Lower leg skin (tissue), 4 donors: ENCODE results near the gene C9. TPM values are rescaled to one million over a fixed set of nuclear protein-coding genes. Genes with fewer than 3 reads are reported as not detected.
A peak's percentile ranks its signal among the peaks of the same experiment; 100 is the strongest.
"Not testable (repeated sequence)": the region's sequence is repeated elsewhere in the genome, so short reads cannot be mapped to it uniquely, and the experiment has no call there.

ENCODE experiments used
- DNase-seq, 2 donors: peaks; one replicate each; pipeline ENCODE4 v3.0.0-alpha.2; 2019; ENCODE audit warnings: low spot score in 2 of 2
- H3K4me3 ChIP-seq: fragments of 200-600 bp; sonication (generic); 2 replicates; pipeline ENCODE4 v1.5.1; 2017; ENCODE audit warnings: mild to moderate bottlenecking, low read depth; ENCODE audit not compliant: poor library complexity, severe bottlenecking
- POLR2A ChIP-seq, 2 donors: fragments of 450-650 bp; IDR thresholded peaks; one replicate each; pipeline ENCODE4 v1.6.1; 2016 to 2017; ENCODE audit warnings: antibody characterized with exemption in 2 of 2, mild to moderate bottlenecking in 1 of 2, moderate library complexity in 1 of 2
- WGBS, 2 donors: methylation state at CpG; one replicate each; pipeline ENCODE4 v1.1.5; 2018; 5-methylcytosine and 5-hydroxymethylcytosine counted together
- intact Hi-C: fragments of 100-400 bp; cut with DNase I; formaldehyde crosslinking; loops from one replicate; pipeline ENCODE4 v1.15.0; 2023; ENCODE audit warnings: low total_unique reads
- total RNA-seq, 4 donors: library from RNA; depleted of rRNA; stranded (reverse); fragments of >200 nt; gene quantifications; one replicate each; pipeline ENCODE4 v1.1.0, GENCODE V29; 2016
- TF ChIP-seq, protein P1 (sequence below), 3 donors: fragments of 450-650 bp; IDR thresholded peaks; one replicate each; pipeline ENCODE4 v1.5.1; 2016; ENCODE audit warnings: antibody characterized with exemption in 3 of 3, mild to moderate bottlenecking in 3 of 3, moderate library complexity in 2 of 3

C9 gene
- total RNA-seq, 4 donors from 2014 or later: not detected

DNA sequence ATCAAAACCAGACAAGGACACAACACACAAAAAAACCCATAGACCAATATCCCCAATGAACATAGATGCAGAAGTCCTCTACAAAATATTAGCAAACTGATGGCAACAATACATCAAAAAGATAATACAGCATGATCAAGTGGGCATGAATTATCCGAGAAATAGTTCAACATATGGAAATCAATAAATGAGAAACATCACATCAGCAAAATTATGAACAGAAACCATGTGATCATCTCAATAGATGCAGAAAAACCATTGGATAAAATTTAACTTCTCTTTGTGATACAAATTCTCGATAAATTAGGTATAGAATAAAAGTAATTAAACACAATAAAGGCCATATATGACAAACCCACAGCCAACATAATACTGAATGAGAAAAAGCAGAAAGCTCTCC is 69.6 kb downstream of the C9 start:
- no peak overlapping the region for H3K4me3 ChIP-seq
- DNase-seq: no peak
- intact Hi-C loops: no loop called here
- TF ChIP-seq, protein P1, sequence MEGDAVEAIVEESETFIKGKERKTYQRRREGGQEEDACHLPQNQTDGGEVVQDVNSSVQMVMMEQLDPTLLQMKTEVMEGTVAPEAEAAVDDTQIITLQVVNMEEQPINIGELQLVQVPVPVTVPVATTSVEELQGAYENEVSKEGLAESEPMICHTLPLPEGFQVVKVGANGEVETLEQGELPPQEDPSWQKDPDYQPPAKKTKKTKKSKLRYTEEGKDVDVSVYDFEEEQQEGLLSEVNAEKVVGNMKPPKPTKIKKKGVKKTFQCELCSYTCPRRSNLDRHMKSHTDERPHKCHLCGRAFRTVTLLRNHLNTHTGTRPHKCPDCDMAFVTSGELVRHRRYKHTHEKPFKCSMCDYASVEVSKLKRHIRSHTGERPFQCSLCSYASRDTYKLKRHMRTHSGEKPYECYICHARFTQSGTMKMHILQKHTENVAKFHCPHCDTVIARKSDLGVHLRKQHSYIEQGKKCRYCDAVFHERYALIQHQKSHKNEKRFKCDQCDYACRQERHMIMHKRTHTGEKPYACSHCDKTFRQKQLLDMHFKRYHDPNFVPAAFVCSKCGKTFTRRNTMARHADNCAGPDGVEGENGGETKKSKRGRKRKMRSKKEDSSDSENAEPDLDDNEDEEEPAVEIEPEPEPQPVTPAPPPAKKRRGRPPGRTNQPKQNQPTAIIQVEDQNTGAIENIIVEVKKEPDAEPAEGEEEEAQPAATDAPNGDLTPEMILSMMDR (IDR thresholded peaks at IDR 0.05): no peak
- no peak for TF ChIP-seq POLR2A (IDR thresholded peaks at IDR 0.05)
- 78 to 81% methylated on average over 2 of the region's 2 CpGs for WGBS, 2 donors

DNA sequence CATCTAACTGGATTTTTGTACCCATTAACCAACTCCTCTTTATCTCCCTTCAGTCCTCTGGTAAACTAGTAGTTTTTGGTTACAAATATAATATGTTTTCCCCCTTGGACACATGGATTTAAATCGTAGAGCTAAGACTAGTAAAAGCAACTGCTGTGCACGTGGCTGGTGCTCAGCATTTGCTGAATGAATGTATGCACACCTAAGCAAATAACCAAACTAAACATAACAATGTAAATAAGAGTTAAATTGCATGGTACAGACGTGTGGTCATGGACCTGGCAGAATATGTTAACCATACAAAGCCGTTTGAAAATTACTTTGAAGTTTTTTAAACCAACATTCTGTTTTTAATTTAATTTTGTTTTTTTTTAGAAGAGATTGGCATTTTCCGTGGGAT is 79.7 kb downstream of the C9 start:
- intact Hi-C loops: no loop called here
- WGBS, 2 donors: 58 to 59% methylated on average over 5 of the region's 5 CpGs
- no peak for DNase-seq
- no peak for TF ChIP-seq POLR2A (IDR thresholded peaks at IDR 0.05)
- TF ChIP-seq, protein P1 (IDR thresholded peaks at IDR 0.05): no peak
- H3K4me3 ChIP-seq: no peak overlapping the region

DNA sequence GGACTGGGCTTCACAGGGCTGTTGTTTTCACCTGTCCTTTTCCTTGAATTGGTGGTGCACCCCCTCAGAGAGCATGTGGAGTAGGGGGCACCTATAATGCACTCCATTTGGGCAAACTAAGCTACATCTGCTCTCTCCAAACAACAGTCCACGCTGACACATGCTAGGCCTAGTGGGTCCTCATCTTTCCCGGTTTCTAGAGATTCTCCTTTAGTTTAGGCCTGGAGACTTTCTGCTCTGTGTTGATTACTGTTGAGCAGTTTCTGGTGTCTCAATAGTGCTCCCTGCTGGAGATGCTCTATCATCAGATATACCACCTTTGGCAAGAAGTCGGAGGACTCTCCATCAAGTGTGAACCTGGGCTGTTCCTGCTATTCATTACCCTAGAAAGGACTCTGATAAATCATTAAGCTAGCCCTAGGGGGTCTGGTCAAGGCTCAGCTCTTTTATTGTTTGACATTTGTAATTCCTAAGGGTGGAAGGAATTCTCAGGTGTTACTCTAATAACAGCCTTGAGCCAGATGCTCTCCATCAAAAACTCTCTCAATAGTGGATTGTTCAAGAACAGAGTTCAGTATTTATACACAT is 81.0 kb downstream of the C9 start:
- intact Hi-C loops: no loop called here
- 23 to 28% methylated on average over 3 of the region's 3 CpGs for WGBS, 2 donors
- peak in 1 of 2 donors; percentile 45 for DNase-seq
- H3K4me3 ChIP-seq: no peak overlapping the region
- TF ChIP-seq POLR2A (IDR thresholded peaks at IDR 0.05): no peak
- TF ChIP-seq, protein P1 (IDR thresholded peaks at IDR 0.05): no peak

DNA sequence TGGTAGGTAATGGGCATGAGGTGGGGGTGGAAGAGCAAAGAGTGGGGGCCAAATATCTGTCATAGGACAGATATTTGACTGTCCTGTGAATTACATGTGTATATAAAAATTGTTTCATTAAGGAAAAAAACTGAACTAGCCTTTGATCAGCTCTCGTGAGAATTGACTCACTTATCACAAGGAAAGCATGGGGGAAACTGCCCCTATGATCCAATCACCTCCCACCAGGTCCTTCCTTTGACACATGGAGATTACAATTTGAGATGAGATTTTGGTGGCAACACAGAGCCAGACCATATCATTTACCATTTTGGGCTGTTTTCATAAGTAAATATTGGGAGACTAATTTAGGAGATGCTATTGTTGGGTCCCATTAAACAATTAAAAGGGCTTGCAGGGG is 81.7 kb downstream of the C9 start:
- intact Hi-C loops: no loop called here
- TF ChIP-seq POLR2A (IDR thresholded peaks at IDR 0.05): no peak
- TF ChIP-seq, protein P1 (IDR thresholded peaks at IDR 0.05): no peak
- DNase-seq: no peak
- H3K4me3 ChIP-seq: no peak overlapping the region
- 84 to 86% methylated on average over 1 of the region's 1 CpG for WGBS, 2 donors

DNA sequence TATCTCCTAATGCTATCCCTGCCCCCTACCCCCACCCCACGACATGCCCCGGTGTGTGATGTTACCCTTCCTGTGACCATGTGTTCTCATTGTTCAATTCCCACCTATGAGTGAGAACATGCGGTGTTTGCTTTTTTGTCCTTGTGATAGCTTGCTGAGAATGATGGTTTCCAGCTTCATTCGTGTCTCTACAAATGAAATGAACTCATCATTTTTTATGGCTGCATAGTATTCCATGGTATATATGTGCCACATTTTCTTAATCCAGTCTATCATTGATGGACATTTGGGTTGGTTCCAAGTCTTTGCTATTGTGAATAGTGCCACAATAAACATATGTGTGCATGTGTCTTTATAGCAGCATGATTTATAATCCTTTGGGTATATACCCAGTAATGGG is 88.4 kb downstream of the C9 start:
- H3K4me3 ChIP-seq, DNase-seq, intact Hi-C loops: not testable (repeated sequence)
- 93 to 95% methylated on average over 4 of the region's 4 CpGs for WGBS, 2 donors

DNA sequence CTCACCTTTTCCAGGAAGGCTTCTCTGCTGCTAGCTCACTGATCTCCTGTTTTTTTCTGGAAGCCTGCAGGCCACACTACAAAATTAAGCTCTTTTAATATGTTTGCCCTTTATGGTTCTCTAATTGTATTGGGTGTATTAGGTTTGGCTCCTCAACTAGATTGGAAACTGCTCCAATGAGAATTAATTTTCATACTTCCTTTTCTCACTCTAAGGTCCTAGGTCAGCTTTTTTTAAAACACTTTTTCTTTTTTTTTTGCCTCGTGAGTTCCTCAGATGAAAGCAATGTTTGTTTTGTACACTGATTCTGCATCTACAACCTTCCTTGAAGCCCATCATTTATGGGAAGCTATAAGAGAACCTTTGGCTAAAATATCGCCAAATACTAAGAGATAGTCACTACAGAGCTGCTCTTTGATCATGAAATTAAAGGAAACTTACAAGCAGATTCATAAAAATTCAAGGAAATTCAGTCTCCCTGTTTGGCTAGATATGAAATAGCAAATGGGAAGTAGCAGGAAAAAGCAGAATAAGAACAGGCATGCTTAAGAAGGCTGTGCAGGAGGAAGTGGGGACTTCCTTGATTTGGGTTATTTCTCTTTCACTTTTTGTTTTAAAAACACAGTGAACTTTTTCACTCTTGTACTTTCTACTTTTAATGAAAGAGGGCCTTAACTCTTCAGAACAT is 89.8 kb downstream of the C9 start:
- intact Hi-C loops: no loop called here
- no peak overlapping the region for H3K4me3 ChIP-seq
- no peak for DNase-seq
- 45 to 62% methylated on average over 2 of the region's 2 CpGs for WGBS, 2 donors
- TF ChIP-seq POLR2A (IDR thresholded peaks at IDR 0.05): no peak
